NCI-H1092 (cell line): ENCODE data around the gene CPT1B.

Experiments
- DNase-seq: peaks from one replicate; lab custom pipeline; 2025; lab: John Stamatoyannopoulos, UW

CPT1B gene

DNA sequence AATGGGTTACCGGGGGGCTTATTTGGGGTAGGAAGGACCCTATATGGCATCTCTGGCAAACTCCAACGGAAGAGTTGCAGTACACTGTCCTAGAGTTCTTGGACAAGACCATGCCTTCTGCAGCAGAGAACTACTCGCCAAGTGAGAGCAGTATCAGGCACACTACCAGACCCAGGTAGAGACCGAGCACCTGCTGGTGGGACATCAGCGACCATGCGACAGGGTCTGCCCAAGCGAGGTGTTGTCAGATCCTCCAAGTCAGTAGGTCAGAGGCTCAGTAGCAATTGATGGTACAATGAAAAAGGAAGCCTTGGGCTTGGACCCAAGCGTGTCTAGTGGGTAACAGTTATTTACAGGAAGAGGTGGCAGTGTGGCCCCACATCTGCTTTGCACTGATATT, 7.6 kb upstream of the CPT1B start:
- no peak for DNase-seq

DNA sequence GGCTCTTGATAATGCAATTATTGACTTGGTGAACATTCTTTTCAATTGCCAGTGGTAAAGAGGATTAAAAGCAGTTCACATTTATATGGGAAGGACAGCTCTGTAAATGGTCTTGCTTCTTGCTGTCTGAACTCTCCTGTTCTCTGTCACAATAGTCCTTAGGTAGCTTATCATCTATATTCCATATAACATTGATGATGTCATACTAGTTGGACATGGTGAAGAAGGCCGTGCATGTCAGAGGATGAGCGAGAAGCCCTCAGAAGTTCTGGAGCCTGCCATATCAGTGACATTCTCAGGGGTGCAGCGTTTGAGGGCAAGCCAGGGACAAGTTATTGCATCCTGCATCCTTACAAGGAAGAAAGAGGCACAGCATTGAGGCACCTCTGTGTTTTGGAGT, 7.0 kb upstream of the CPT1B start:
- no peak for DNase-seq

DNA sequence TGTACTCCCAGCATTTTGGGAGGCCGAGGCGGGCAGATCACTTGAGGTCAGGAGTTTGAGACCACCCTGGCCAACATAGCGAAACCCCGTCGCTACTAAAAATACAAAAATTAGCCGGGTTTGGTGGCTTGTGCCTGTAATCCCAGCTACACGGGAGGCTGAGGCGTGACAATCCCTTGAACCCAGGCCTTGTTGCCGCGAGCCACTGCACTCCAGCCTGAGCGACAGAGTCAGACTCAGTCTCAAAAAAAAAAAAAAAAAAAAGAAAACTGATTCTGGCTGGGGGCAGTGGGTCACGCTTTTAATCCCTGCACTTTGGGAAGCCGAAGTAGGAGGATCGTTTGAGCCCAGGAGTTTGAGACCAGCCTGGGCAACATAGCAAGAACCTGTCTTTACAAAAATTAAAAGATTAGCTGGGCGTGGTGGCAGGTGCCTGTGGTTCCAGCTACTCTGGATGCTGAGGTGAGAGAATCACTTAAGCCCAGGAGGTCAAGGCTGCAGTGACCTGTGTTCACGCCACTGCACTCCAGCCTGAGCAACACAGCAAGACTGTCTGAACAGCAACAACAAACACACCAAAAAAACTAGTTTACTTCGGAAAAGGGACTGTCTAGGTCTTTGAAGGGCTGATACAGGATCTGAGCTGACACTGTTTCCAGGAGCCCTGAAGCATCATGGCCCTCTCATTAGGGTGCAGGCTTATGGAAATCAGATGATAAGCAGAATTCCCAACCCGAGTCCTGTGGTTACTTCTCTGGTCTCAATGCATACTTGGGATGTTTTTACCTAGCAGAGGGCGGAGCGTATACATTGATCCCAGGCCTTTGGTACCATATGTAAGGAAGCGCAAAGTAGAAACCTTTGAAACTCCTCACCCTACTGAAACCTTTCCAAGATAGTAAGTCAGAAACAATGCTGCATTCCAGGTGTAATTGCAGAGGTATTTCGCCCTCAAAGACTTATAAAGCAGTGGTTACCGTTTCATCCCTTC, 6.2 kb upstream of the CPT1B start:
- no peak for DNase-seq

DNA sequence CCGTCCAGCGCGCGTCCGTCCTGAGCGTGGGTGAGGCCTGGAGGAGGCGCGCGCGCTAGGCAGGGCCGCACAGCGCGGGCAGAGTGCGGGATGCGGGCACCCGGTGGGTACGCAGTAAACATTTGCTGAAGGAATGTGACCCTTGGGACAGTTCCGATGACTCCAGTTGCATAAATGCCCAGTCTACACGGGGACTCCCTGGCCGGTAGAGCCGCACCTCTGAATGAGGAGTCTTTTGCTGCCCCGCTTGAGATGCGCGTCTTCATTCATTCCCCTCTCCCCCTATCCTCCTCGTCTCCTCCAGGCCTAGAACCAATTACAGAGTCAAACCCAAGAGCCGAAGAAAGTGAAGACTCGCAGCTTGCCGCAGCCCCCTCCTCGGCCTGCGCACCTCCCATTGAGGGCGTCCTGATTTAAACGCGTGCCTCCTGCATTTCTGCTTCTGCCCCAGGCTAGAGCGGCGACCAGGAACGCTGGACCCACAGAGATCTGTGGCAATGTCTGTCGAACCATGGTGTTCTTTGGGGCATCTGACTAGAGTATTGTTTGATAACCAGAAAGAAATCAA, 5.2 kb upstream of the CPT1B start:
- DNase-seq = no peak

DNA sequence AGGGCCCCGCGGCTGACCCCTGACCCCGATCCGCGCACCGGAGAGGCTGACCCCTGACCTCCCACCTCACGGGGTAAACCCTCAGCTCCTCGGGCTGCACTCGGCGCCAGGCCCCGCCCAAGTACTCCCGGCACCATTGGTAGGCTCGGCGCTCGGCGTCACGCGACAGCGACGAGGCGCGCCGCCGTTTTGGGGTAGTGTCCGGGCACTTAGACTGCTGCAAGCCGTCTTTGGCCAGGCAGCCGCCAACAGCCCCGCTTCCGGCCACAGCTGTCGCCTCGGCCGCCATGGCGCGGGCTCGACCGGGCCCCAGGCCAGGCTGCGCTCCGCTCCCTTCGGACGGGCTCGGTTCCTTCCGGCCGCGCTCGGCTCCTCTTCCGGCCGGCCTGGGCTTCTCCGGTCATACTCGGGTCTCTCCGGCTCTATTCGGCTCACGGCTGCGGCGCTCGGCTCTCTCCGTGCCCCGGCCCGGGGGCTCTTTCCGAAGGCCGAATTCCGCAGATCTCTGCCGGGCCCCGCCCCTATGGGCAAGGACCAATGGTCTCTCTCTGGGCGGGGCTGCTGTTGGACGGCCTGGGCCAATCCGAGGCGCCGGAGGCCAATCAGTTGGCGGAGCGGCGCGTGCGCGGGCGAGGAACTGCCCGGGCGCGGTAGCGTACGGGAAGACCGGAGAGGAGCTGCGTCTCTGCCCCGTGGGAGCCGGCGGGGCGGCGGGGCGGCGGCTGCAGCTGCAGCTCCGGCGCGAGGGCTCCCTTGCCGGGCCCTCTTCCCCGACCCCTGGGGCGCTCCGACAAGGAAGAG, 4.5 kb upstream of the CPT1B start, which contains the start of gene CHKB:
TSS of gene CHKB (minus strand) at position 357 of the 801 bp plus-strand sequence. CDS start at position 289, 68 bp downstream.
- DNase-seq = peak; percentile 87

DNA sequence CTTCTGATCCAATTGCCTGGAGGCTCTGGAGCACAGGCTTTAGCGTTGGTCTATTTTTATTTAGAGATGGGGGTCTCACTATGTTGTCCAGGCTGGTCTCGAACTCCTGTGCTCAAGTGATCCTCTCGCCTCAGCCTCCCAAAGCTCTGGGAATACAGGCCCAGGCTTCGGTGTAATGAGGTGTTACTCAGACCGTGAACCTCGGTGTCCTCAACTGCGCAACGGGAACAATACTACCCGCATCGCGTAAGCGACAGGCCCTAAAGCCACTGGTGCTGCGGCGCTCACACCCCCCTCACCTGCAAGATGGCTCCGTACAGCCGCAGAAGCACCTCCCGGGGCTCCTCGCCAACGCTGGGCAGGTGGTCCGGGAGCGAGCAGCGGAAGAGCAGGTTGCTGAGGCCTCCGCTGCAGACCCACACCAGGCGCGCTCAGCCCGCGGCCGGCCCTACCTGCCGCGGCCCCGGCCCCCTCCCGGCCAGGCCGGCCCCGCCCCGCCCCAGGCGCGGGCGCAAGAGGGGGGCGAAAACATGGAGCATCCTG, 3.8 kb upstream of the CPT1B start:
- DNase-seq = no peak

DNA sequence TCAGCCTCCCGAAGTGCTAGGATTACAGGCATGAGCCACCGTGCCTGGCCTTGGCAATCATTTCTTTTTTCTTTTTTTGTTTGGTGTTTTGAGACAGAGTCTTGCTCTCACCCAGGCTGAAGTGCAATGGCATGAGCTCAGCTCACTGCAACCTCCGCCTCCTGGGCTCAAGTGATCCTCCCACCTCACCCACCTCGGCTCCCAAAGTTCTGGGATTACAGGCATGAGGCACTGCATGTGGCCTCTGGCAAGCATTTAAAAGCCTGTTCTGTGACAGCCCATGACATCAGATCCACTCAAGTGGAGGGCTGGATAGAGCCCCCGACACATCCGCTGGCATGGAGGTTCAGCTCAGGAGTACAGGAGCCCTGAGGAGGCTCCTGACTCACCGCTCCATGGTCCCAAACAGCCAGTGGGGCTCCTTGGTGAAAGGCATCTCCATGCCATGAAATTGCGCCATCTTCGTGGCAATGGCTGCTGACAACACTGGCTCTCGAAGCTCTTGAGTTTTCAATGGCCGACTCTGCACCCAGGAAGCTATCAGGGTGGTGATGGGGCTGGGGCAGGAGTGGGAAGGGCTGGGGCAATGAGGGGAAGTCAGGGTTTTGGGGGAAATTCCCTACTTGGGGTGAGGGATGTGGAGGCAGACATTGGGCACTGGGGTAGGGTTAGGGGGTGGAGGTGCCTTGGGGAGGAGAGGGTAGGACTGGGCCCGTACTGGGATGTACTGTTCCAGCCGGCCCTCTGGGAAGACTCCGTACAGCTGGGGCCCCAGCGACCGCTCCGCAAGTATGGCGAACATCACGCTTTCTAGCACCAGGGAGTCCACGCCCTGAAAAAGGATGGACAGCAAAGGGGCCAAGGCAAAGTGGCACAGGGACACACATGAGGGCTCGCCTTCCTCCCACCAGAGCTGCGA, 3.1 kb upstream of the CPT1B start:
- DNase-seq = no peak

DNA sequence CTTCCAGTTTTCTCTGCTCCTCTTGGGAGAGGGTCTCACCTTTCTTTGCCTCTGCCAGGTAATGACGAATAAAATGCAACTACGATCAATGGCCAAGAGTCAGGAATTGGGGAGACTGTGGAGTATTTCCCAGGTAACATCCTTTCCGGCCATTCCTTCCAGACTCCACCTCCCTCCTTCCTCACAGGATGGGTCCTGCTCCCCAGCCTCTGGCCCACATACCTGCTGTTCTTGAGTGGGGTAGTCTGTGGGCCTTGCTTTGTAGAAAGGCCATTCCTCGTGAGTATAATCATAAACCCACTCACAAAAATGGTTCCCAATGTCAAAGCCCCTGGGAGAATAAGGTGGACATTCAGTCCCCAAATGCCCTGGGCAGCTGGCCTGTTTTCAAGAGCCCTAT, 1.5 kb upstream of the CPT1B start:
- no peak for DNase-seq

DNA sequence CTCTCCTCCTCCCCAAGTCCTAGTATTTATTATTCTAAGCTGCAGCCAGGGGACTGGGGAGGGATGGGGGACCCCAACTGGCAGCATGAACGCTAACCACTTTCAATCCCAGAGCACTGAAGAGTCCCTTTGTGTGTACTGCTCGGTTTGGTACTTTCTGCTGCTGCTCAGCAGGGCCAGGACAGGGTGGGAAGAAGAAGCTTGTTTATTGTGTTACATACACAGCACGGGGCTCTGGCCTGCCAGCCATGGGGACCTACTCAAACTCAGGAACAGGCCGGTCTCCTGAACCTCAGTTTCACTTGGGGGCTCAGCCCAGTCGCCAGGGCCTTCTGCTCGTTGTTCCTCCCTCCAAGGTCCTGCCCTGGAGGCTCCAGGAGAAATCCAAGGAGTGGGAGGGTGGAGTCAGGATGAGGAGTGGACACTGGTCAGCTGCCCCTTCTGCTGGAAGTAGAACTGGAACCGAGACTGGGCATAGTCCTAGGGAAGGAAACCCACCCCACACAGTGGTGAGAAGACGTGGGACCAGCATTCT, 616 bp upstream of the CPT1B start:
- no peak for DNase-seq

DNA sequence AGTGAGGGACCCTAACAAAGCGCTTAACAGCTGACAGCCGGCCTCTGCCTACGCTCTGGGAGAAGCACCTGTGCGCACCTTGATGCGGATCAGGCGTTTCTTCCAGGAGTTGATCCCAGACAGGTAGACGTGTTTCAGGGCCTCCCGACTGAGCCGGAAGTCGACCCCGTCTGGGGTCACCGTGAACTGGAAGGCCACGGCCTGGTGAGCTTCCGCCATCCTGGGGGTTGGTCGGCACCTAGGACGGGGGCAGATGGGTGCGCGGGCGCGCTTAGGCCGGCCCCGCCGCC, 585 bp downstream of the CPT1B start:
- no peak for DNase-seq

DNA sequence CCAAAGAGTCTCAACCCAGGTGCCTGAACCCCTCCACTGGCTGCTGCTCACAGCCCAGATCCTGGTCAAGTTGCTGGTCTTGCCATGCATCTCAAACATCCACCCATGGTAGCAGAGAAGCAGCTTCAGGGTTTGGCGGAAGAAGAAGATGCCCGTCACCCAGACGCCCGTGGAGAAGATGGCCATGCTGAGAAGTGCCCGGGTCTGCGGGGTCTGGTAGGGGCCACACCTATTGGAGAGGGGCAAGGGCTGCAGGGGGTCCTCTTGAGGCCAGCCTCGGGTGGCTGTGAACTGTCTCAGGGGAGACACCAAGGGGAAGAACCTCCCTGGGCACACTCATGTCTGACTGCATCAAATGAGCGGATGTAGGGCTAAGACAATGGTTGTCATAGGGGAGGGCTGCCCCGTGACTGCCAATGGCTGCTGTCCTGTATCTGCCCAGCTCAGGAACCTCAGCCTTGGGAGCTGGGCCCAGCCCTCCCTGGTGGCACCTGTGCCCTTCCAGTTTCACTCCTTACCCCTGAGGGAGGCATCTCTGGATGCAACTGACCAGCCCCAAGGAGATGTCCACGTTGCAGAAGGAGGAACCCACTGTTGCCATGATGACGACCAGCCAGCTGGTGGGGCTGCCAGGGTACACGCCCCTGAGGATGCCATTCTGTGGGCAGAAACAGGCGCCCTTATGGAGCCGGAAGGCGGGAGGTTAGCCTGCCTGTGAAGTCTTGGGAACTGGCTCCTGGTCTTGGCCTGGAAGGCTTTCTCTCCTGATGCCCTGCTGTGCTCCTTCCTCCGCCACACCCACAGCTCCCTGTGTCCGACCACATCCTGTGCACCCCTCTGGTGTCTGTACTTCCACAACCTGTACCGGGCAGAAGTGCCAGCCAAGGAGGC, 1.2 kb downstream of the CPT1B start:
- no peak for DNase-seq

DNA sequence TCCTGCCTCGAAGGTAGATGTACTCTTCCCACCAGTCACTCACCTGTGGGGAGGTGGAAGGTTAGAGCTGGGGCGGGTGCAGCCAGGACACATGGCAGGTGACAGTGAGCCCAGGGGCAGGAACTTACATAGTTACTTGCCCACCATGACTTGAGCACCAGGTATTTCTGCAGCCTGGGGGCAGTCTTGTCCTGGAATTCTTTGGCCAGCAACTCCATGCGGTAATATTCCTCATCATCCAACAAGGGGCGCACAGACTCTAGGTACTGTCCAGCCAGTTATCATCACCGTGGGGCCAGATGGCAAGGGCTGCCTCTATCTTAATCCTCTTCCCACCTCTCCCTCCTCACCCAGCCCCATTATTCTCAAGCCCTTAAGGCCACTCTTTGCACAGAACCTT, 2.2 kb downstream of the CPT1B start:
- DNase-seq = no peak

DNA sequence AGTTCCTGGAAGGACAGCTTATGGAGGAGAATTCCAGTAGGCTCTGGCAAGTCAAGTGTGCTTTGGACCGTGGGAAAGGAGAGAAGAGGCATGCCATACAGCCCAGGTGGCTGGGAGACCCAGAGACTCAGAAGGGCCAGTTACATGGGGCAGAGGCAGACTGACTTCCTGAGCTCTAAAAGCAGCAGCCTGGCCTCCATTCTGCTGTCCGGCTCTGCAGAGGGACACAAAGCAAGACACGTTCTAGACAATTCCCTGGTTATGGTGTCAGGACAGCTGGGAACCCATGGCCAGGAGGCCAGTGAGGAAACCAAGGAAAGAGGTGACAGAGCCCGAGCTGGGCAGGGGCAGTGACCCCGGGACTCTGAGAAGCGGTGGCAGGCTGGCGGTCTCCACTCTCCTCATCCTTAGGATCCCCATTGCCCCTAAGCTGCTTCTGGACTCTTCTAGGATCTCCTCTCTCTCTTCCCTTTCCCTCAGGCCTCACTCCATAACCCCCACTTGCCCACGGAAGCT, 2.7 kb downstream of the CPT1B start:
- no peak for DNase-seq

DNA sequence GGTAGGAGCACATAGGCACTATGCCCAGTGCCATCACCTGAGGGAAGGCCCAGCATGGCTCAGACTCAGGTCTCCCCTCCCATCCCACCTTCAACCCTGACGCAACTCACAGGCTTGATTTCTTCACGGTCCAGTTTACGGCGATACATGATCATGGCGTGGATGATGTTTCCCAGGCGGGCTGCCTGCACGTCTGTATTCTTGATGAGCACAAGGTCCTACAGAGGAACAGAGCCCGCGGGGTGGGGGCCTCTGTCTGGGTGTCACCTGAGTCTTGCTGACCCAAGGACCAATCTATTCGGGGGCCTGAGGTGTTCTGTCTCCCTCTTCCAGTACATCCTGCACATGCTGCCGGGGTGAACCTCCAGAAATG, 3.9 kb downstream of the CPT1B start:
- DNase-seq = no peak

DNA sequence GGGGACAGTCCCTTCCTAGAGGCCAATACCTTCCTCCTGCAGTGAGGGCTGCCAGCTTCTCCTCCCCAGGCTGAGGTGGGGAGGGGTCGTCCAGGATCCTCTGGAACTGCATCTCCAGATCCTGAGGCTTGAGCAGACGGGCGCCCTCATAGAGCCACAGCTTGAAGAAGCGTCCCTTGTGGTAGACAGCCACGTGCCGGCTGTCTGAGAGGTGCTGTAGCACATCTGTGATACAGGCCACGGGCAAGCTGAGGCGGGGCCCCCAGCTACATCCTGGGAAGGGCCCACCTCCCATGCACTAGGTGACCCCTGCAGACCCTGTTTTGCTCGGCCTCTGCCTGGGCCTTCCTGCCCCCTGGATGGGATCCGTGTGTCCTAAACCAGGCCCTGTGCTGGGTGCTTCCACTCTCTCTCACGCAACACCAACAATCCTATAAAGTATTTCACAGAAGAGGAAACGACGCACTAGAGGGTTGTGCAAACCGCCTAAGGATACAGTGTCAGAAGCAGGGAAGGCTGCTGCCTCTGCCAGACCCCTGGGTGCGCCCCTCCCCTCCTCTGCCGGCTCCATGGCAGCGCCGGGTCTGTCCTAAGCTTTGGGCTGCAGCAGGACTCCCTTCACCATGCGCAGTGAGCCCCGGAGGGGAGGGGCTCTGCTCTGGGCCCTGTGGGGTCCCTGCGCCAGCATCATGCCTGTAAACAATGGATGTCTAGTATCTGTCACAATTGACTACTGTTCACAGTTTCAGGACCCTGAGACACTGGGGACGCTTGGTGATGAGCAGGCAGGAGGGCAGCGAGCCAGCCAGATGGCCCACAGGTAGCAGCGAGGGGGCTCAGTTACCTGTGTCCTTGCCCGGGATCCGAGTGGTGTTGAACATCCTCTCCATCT, 4.5 kb downstream of the CPT1B start:
- DNase-seq = no peak

DNA sequence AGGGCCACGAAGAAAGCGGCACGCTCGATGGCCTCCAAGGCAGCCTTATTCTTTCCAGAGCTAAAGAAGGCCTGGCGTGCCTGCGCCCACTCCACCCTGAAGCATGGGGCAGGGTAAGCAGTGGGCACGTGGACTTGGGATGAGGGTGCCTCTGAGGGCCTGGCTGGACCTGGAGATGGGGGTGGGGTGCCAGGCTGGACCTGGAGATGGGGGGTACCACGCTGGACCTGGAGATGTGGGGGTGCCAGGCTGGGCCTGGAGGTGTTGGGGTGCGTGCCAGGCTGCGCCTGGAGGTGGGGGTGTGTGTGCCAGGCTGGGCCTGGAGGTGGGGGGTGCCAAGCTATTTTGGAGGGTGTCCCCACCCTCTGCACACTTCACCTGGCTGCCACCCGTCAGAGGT, 5.3 kb downstream of the CPT1B start:
- DNase-seq = no peak

DNA sequence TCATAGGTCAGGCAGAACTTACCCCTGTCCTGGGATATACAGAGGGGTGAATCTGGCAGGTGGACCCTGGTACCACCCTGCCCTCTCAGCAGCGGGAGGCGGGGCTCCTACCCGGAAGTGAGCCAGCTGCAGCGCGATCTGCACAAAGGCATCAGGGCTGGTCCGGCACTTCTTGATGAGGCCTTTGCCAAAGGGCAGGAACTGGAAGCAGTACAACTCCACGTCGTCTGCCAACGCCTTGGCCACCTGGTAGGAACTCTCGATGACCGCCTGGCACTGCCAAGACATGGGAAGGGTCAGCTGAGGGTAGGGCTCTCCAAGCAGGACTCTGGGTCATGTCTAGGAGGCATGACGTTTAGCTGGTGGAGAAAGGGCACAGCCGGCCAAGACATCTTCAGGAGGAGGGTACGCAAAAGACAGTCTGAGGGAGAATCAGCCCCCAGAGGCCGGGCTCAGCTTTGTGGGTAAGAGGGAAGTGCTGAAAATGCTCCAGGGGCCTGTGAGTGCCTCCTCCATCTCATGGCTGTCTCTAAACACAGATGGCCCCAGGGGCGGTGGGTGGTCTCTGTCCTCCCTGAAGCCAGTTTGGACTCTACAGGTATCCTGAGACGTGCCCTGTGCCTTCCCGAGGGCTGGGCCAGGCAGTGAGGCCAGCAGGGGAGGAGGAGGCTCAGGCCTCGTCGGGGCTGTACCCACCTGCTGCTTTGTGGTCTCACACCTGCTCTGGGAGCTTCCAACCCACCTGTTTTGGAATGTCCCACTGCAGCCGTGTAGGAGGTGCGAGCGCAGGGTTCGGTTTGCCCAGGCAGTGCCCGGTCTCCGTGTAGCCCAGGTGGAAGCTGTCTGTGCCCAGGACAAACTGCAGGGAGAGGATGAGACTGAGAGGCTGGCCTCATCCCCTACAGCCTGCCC, 6.7 kb downstream of the CPT1B start:
- DNase-seq = no peak

DNA sequence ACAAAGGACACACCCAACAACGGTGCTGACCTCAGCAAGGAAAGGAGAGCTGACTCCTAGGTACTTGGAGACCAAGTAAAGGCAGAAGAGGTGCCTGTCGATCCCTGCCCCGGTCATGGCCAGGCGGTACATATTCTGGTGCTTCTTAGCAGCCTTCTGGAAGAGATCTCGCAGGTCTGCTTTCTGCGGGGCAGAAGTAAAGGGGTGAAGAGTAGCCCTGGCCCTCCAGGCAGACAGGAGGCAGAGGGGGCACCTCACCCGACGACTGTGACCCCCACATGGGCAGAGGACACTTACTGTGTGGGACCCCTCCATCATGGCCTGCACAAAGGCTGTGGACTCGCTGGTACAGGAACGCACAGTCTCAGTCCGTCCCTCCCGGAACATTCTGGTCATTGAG, 7.4 kb downstream of the CPT1B start:
- DNase-seq = no peak
